HG03196 (cell line): ENCODE data around the gene FASN.

Experiments used
- ATAC-seq: cut with Tn5 transposase; IDR thresholded peaks from one replicate; pipeline ENCODE4 v1.9.1; 2021; ENCODE audit not compliant: unreplicated experiment

The FASN gene

GRCh38 chr17:82059272-82060000 is 38.6 kb downstream of the FASN start:
- no peak for ATAC-seq

GRCh38 chr17:82058855-82059249 is 39.2 kb downstream of the FASN start:
- ATAC-seq, result no peak

GRCh38 chr17:82058230-82058854 is 39.7 kb downstream of the FASN start:
- no peak for ATAC-seq

- ATAC-seq, result no peak
Observed at GRCh38 chr17:82056729-82057621, 41.1 kb downstream of the FASN start.

GRCh38 chr17:82055965-82056728 is 41.9 kb downstream of the FASN start:
- no peak for ATAC-seq

GRCh38 chr17:82055023-82055964 is 42.7 kb downstream of the FASN start:
- ATAC-seq, result no peak

GRCh38 chr17:82054351-82055022 is 43.5 kb downstream of the FASN start:
- ATAC-seq, result no peak

- no peak for ATAC-seq
Observed at GRCh38 chr17:82053556-82054263, 44.3 kb downstream of the FASN start.

- no peak for ATAC-seq
Observed at GRCh38 chr17:82053130-82053529, 44.9 kb downstream of the FASN start.

- ATAC-seq, result no peak
Observed at GRCh38 chr17:82052638-82053059, 45.4 kb downstream of the FASN start.

GRCh38 chr17:82051776-82052637 is 46.0 kb downstream of the FASN start, which contains the start of the genes GPS1 and RFNG:
Gene GPS1, plus strand, starts transcription at chr17:82051898. Its CDS starts 34 bp downstream, at chr17:82051932.
Gene RFNG, minus strand, starts transcription at chr17:82051811. Its CDS starts 45 bp downstream, at chr17:82051766.
- ATAC-seq, result peak; percentile 45

- no peak for ATAC-seq
Observed at GRCh38 chr17:82050761-82051641, 47.0 kb downstream of the FASN start.

GRCh38 chr17:82050152-82050760 is 47.8 kb downstream of the FASN start:
- ATAC-seq, result no peak

- no peak for ATAC-seq
Observed at GRCh38 chr17:82049521-82049971, 48.5 kb downstream of the FASN start.

GRCh38 chr17:82049106-82049505 is 48.9 kb downstream of the FASN start:
- ATAC-seq, result no peak

- ATAC-seq, result no peak
Observed at GRCh38 chr17:82048571-82048971, 49.5 kb downstream of the FASN start.
